GM18861 (cell line): ENCODE measurements around the gene C15orf62.

ENCODE experiments used
- ATAC-seq: cut with Tn5 transposase; IDR thresholded peaks from one replicate; pipeline ENCODE4 v1.9.1; 2021; ENCODE audit not compliant: unreplicated experiment

C15orf62 gene

GRCh38 chr15:40754883-40755811, 14.6 kb upstream of the C15orf62 start, which contains the start of gene RMDN3:
RMDN3 (minus strand) TSS chr15:40755254; CDS start chr15:40754783, 471 bp downstream.
- ATAC-seq, result peak; percentile 79

- no peak for ATAC-seq
Measured at GRCh38 chr15:40755812-40756208, 14.0 kb upstream of the C15orf62 start.

GRCh38 chr15:40756938-40757337, 12.8 kb upstream of the C15orf62 start:
- ATAC-seq, result no peak

- ATAC-seq, result no peak
Measured at GRCh38 chr15:40759961-40760360, 9.8 kb upstream of the C15orf62 start.

- ATAC-seq, result peak; percentile 7
Measured at GRCh38 chr15:40762919-40763800, 6.6 kb upstream of the C15orf62 start.

GRCh38 chr15:40763801-40764628, 5.8 kb upstream of the C15orf62 start, which contains the start of gene GCHFR:
GCHFR (plus strand) TSS chr15:40764068; CDS start chr15:40764181, 113 bp downstream.
- peak; percentile 28 for ATAC-seq

- no peak for ATAC-seq
Measured at GRCh38 chr15:40764629-40765103, 5.1 kb upstream of the C15orf62 start.

GRCh38 chr15:40766194-40766815, 3.5 kb upstream of the C15orf62 start:
- no peak for ATAC-seq

- ATAC-seq, result no peak
Measured at GRCh38 chr15:40766906-40767837, 2.6 kb upstream of the C15orf62 start.

- ATAC-seq, result no peak
Measured at GRCh38 chr15:40767838-40768500, 1.8 kb upstream of the C15orf62 start.

- no peak for ATAC-seq
Measured at GRCh38 chr15:40768521-40769273, 1.1 kb upstream of the C15orf62 start.

GRCh38 chr15:40770147-40770721, 454 bp downstream of the C15orf62 start:
- no peak for ATAC-seq

- ATAC-seq, result no peak
Measured at GRCh38 chr15:40771242-40771641, 1.5 kb downstream of the C15orf62 start.

GRCh38 chr15:40772014-40772413, 2.2 kb downstream of the C15orf62 start:
- no peak for ATAC-seq

GRCh38 chr15:40773496-40773895, 3.7 kb downstream of the C15orf62 start:
- ATAC-seq, result no peak

- no peak for ATAC-seq
Measured at GRCh38 chr15:40773902-40774301, 4.1 kb downstream of the C15orf62 start.

- no peak for ATAC-seq
Measured at GRCh38 chr15:40775007-40775406, 5.2 kb downstream of the C15orf62 start.
